Esophagus squamous epithelium (tissue), 4 donors: ENCODE results near the gene YAF2.

Experiments
- CTCF ChIP-seq, 6 experiments: fragments of 450-650 bp in 4 of 6; fragments of 200-600 bp in 2 of 6; sonication (generic) in 2 of 6; IDR thresholded peaks; one replicate each; pipeline ENCODE4 v1.5.1; 2016 to 2019; ENCODE audit warnings: antibody characterized with exemption in 6 of 6, mild to moderate bottlenecking in 4 of 6, moderate library complexity in 4 of 6
- POLR2A ChIP-seq, 4 donors: fragments of 450-650 bp; IDR thresholded peaks; one replicate each; pipeline ENCODE4 v1.6.1; 2017; ENCODE audit warnings: antibody characterized with exemption in 4 of 4, mild to moderate bottlenecking in 4 of 4, moderate library complexity in 3 of 4

GRCh38 chr12:42140901-42141300, 97.1 kb downstream of the YAF2 start:
- TF ChIP-seq CTCF (IDR thresholded peaks at IDR 0.05) (no peak), POLR2A (IDR thresholded peaks at IDR 0.05) (no peak)
